GM21381 (cell line): Measurements from ENCODE around the gene DCAF5.

Experiments used
- ATAC-seq: cut with Tn5 transposase; IDR thresholded peaks from one replicate; pipeline ENCODE4 v1.9.1; 2021; ENCODE audit warnings: mild to moderate bottlenecking, moderate library complexity; ENCODE audit not compliant: unreplicated experiment

DCAF5 gene

DNA sequence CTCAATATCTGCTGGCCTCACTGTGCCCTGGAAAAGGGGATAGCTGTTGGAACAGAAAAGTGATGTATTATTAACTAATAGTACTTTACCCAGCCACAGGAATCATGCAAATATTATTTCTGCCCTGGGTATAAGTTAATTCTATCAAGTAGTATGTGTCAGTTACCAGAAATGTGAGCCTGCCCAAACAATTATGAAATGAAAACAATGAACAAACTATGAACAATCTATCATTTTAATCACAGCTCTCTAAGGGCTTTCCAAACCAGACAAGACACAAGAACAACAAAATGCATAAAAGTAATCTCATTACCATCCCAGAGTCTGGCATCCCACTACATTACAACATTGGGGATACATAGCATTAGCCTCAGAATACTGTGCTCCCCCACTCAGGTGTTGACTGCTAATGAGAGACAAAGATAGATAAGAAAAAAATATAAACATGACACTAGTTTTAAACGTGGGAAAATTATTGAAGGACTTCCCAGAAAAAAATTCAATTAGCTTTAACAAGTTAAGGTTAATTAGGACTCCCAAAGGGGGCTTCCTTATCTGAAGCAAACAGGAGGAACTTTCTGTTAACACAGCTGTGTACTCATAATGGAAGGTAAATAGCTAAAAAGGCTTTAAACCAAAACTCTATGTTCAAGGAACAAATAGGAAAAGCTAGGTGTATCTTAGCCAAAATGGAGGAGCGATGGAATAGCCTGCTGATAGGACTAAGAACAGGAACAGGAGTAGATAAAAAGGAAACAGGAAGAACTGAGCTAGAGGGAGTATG is 3.3 kb downstream of the DCAF5 start:
- no peak for ATAC-seq

DNA sequence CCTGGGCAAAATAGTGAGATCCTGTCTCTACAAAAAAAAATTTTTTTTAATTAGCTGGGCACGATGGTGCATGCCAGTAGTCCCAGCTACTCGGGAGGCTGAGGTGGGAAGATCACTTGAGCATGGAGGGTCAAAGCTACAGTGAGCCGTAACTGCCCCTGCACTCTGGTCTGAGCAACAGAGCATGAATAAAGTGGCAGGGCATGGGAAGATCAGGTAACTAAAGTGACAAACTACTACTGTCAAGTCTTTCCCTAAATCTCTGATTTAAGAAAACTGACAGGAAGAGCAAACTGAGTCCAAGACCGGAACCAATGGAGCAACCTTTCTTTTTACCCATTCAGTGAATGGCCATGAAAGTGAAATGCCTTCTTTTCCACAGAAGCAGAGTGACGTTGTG is 10.8 kb downstream of the DCAF5 start:
- no peak for ATAC-seq

DNA sequence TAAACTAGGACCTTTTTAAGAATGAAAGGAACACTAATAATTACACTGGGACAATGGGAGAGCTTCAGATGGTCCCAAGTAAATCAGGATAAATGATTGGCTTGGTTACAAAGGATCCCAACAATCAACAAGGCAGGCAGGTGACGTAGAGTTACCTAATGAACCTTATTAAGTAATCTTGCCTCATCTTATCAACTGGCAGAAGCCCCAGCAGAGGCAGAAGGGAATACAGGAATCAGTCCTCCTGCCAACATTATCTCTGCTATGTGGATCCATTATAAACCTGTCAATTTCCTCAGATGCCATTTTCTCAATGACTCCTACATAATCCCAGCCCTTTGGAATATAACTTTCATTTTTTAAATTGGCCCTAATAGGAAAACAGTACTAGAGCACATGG is 11.4 kb downstream of the DCAF5 start:
- ATAC-seq: no peak

DNA sequence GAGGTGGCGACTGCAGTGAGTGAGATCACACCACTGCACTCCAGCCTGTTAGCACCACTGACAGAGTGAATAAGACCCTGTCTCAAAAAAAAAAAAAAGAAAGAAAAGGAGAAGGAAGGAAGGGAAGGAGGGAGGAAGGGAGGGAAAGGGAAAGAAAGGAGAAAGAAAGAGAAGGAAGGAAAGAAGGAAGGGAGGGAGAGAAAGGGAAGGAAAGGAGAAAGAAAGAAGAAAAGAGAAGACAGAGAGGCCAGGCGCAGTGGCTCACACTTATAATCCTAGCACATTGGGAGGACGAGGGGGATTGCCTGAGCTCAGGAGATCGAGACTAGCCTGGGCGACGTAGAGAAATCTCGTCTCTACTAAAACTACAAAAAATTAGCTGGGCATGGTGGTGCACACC is 13.2 kb downstream of the DCAF5 start:
- no peak for ATAC-seq

DNA sequence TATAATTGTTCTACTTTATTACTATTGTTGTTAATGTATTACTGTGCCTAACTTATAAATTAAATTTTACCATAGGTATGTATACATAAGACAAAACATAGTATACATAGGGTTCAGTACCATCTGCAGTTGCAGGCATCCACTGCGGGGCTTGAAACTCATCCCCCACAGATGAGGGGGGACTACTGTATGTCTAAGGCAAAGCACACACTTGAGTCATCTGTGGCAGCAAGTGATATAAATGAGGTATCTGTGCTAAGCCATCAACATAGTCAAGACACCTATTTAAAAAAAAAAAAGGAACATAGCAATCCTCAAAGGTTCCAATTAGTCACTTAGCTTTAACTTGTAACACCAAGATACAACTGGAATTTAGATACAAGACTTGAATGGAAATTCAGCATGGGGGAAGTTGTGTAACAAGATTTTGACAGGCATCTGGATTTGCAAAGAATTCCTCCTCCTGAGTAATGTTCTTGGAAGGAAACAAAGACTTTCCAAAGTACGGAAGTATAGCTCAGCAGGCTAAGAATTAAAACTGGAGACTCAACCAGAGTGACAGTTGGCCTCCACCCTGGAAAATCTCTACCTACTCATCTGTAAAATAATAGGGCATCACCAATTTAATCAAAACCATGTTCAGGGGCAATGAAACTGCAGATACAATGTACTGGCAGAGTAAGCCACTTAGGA is 14.9 kb downstream of the DCAF5 start:
- no peak for ATAC-seq

DNA sequence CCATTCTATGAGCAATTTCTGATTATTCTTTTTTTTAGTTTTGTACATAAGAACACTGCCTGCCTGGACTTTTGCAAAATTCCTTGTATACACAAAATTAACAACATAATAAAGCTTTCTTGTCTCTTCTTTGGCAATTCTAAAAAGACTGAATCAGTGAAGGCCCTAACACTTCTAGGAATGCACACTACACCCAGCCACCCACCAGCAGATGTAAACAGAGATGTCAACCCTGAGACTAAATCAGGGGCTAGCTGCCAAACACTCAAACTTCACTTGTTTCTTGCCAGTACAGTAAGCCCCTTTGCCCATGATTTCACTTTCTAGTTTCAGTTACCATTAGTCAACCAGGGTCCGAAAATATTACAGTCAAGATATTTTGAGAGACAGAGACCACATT is 15.5 kb downstream of the DCAF5 start:
- no peak for ATAC-seq

DNA sequence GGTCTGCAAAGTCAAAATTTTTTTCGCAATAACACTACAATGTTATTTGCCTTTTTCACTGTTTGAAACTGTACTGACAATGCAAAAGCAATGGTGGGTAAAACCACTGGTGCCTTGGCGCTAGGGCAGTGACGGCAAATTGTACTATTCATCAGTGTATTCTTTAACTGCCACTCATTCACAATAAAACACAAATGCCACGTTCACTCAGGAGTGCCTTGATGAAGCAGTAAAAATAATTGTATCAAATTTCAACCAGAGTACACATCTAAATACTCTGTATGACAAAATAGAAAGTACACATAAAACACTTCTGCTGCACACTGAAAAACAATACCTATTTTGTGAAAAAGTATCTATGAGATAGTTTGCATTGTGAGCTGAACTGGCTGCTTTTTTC is 17.8 kb downstream of the DCAF5 start:
- no peak for ATAC-seq

DNA sequence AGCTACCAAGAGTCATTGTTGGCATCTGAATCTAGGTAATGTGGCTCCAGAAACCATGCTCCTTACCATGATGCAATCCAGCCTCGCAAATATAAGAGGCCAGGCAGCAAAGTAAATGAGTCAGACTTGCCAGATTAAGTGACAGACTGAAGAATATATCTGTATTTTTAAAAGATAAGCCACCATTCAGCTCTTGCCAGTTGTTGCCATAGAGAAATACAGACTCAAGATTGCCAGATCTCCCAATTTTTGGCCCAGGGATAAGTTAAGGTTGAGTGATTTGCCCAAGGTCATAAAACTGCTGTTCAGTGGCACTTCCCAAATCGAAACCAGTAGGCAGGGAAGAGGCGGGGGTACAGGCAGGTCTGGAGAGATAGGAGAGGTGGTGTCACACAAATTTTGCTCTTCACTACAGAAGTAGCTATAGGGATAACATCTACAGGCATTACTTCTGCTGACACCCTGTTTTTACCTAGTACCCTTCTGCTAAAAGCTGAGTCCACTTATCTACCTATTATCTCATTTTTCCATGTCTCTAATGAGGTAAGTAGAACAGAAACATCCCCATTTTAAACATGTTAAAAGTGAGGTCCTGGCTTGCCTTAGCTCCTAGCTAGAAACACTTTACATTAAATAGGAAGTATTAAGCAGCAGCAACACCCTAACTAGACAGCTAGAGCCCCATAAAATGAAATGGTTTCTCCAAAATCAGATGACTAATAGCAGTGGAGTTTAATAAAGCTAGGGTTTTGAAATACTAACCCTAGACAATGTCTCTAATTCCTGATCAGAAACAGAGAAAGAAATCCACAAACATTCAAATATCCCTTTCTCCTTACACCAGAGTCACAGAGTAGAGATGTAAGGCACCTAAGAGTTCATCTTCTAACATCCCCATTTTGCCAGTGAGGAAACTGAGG is 19.5 kb downstream of the DCAF5 start:
- ATAC-seq: no peak

DNA sequence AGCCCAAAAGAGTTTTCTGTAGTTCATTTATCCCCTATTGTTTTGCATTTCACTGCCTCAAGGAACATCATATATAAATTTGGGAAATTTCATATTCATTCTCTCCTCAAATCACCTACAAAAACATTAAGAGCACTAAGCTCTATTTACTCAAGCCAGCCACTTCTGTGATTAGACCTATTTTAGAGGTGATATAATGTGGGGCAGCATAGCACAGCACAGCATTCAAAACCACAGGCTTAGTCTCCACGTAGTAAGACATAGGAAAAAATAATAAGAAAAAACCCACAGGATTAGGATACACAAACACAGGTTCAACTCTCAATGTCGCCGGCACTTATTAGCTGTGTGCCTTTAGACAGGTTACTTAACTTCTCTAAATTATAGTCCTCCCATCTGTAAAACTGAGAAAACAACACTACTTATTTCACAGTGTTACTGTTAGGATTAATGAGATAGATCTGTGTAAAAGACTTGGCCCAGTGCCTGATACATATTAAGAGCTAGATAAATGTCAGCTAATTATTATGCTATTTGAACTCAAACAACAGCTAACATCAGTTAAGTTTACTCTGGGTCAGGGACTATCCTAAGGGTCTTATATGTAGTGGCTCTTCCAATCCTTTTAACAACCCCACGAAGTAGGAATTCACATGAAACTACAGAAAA is 20.3 kb downstream of the DCAF5 start:
- no peak for ATAC-seq

DNA sequence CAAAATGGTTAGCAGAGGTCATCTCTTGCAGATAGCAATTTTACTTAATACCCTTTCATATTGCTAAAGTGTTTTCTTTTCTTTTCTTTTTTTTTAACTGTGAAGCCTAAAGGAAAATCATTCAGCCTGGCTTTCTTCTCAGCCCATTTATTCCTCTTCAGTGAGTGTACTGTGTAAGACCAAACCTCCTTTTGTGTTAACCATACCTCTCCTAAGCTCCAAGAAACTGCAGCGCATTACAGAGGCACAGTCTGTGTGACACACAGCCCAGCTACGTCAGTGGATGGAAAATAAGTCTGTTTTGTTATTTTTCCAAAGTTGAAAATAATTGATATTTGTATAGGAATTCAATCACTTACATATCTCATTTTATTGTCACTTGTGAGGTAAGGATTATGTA is 21.7 kb downstream of the DCAF5 start:
- no peak for ATAC-seq

DNA sequence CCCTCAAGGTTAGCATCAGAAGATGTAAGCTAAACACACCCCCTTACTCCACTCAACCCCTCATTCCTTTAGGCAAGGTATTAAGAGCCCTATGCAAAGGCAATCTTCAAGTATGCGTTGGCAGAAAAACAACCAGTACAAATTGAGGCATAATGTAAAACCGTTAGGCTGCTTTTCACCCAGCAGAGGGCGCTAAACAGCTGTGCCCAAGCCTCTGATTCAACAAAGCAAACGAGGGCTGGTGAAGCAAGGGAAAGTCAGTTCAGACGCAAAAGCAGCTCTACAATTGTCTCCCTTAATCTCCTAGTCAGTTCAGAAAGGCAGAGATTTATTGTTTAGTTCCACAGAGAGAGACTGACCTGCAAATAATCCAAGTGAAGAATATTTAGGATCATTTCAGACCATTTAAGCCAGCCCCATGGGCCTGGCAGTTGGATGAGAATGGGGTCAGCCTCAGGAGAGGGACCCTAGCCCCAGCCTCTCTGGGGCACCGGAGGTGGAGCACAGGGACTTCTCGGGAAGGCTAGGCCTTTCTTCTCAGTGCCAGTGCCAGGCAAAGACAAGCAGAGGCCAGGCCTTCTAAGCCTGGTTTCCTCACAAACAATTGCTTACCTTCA is 23.5 kb downstream of the DCAF5 start:
- ATAC-seq: peak; percentile 64

DNA sequence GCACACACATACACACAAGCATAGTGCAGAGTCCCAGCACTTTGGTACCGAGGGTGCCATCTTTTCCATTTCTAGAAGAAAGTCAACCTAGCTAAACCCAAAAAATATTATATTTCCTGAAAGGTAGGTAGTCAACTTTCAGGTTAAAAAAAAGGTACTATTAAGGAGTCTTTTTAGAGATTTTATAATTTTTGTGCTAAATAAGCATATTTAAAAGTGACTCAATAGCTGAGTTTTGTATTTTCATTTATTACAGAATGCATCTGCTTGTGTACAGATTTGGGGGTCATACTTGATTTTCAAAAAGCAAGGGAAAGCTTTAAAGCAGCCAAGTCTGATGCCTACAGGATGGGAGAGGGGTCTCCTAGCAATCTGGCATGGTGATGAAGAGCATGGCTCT is 34.6 kb downstream of the DCAF5 start:
- ATAC-seq: no peak

DNA sequence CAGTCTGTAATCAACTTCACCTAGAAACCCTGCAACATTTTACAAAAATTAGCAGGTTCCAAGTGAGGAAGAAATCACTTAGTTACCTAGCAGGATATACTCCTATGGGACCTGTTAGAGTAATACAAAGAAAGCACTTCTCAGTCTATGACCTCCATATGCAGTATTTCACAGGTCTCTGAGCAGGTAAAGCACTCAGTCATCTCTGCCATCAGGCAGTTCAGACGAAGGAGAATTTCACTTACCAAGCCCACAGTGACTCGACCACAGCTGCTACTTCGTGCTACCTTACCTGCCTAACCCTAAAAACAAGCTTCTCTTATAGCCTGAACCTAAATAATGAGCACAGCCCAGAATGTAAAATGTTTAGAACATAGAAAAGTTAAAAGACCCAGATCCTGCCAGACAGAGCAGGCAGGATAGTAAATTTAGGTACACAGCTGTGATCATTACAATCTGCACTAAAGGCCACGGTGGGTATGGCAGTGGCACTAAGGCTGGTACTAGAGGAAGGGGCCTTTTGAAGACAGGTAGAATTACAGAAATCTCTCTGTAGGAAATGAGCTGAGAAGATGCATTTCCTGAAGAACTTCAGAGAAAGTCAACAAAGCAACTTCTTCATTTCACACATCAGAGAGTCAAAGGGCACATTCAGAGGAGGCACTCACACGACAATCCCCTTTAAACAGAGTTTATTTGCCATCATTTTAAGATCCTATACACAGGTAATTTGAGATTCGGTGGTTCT is 35.7 kb downstream of the DCAF5 start:
- no peak for ATAC-seq

DNA sequence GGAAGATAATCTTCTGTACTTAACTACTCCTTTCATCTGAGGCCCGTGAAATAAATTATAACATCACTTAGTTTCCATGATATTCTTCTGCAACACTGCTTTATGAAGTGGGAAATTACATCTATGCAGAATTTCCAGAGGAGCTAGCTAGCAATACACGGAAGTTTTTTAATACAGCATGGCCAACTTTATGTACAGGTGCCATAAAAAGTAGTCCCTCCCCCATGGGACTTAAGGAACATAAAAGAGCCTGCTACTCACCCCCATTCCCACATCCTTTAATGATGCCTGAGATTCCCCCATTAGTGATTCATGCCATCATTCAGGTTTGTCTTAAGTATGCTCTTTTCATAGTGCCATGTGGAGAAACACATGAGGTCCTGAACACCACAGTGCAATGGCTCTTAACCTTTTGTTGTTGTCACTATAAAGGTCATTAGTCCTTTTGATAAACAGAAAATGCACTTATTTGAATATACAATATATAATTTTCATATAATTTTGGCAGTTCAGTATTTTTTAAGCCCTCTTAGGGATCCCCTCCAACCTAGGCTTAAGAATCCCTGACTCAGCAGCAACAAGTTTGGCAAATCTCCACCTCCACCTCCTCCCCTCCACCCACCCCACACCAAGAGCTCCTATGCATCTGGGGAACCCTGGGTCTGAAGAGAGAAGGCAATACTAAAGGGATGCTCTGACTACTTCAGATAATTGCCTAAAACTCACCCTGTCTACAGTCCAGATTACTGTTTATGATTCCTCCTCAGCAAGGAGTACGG is 37.3 kb downstream of the DCAF5 start:
- no peak for ATAC-seq

DNA sequence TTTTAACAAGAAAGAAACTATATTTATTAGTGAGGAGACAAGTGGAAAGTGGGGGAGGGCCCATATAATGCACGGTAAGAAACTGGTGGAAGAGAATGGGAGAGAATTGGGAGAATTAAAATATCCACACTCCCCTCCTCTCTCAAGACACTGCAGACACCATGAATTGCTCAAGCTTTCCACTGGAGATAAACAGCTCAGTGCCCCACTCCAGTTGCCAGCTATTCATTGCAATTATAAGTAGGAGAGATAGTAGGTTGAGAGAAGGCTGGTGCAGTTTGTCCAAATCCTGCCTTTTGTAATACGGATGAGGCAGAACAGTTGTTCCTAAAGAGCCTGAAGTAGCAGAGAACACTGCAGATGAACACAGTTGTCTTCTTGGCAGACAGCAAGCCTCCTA is 38.2 kb downstream of the DCAF5 start:
- no peak for ATAC-seq

DNA sequence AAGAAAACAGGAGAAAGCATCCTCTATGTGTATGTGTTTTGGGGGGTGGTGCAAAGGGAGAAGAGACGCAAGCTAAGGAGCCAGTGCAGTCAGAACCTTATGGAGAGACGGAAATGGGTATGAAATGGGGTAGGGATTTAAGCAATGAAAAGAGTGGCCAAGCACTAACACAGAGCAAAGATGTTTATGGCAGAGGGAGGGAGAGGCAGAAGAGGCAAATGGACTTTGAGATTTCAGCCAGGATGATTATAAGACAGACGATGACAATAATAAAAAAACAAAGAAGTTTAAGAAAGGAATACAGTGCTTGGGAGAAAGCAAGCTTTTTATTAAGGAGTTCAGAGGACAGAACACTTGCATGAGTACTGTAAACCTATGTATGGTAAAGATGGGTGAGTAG is 44.6 kb downstream of the DCAF5 start:
- ATAC-seq: no peak

DNA sequence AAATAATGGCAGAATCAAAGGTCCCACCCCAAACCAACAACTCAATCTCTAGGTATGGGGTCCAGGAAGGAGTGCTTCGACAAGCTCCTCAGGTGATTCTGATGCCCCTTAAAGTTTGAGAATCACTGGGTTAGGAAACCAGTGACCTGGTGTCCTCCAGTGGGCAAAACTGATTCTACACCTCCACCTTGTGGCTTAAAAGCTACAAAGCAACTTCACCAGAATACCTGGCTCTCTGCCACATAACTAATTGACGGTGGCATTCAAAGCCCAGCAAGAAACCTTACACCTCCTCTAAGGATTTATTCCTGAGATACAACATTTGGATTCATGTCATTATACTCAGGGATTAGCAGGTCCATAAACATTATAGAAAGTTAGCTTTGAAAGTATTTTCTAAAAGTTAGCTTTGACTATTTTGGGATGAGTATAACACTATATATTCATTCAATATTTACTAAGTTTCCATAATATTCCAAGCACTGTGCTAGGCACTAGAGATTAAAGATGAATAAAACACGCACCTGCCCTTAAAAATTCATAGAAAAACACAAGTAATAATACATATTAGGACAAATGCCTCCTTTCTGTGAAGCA is 45.4 kb downstream of the DCAF5 start:
- ATAC-seq: no peak

DNA sequence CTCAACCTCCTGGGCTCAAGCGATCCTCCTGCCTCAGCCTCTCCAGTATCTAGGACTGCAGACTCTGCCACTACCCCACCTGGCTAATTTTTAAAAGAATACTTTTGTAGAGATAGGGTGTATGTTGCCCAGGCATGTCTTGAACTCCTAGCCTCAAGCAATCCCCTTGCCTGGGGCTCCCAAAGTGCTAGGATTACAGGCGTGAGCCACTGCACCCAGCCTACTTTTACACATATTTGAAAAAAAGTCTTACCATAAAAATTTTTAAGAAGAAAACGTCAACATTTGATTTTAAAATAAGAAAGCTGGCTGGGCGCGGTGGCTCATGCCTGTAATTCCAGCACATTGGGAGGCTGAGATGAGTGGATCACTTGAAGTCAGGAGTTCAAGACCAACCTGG is 46.5 kb downstream of the DCAF5 start:
- no peak for ATAC-seq

DNA sequence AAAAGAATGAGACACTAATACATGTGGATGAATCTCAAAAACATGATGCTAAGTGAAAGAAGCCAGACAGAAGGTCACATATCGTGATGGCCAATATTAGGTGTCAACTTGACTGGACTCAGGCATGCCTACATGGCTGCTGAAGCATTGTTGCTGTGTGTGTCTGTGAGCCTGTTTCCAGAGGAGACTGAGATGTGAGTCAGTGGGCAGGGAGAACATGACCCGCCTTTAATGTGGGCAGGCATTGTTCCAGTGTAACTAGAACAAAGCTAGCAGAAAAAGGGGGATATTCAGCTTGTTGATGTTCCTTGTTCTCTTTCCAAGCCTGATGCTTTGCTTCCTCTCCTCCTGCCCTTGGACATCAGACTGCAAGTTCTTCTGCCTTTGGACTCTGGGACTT is 47.6 kb downstream of the DCAF5 start:
- ATAC-seq: no peak
